GM11168 (cell line): Measurements from ENCODE around the gene ZNF534.
"Not testable (repeated sequence)": the region's sequence is repeated elsewhere in the genome, so short reads cannot be mapped to it uniquely, and the experiment has no call there.

Experiments used
- in situ Hi-C: fragments of 300-500 bp; cut with MboI; formaldehyde crosslinking; loops from one replicate; pipeline ENCODE4 v1.12.0; 2022; ENCODE audit warnings: low sequenced_read_pairs; ENCODE audit not compliant: unreplicated experiment

The ZNF534 gene

DNA sequence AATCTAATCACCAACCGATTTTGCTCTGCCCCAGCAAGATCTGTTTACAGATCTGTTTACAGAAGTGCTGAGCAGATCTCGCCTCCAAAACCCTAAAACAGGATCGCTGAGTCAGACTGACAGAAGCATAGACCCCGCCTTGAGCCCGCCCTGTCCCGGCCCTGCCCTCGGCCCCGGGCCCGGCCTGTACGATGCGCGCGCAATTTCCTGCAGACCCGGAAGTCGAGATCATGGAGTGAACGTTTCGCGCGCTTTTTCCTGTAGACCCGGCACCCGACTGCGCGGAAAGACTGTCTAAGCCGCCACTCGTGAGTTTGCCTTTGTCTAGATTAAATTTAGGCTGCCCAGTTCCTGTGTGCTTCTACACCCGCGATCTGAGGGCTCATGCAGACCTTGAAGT is at the start of gene ZNF534:
ZNF534 (plus strand) TSS at position 212 of the 400 bp plus-strand sequence. CDS start 2,327 bp downstream, outside the sequence.
- in situ Hi-C loops = no loop called here

- in situ Hi-C loops = no loop called here
Measured at GRCh38 chr19:52391135-52391534, 37.8 kb upstream of the ZNF534 start.

GRCh38 chr19:52397310-52398080 is 31.5 kb upstream of the ZNF534 start, which contains the start of gene ZNF528:
ZNF528 (plus strand) TSS chr19:52397849; CDS start chr19:52402014, 4,165 bp downstream.
- in situ Hi-C loops = no loop called here

GRCh38 chr19:52398081-52398441 is 30.9 kb upstream of the ZNF534 start:
- in situ Hi-C loops = no loop called here

DNA sequence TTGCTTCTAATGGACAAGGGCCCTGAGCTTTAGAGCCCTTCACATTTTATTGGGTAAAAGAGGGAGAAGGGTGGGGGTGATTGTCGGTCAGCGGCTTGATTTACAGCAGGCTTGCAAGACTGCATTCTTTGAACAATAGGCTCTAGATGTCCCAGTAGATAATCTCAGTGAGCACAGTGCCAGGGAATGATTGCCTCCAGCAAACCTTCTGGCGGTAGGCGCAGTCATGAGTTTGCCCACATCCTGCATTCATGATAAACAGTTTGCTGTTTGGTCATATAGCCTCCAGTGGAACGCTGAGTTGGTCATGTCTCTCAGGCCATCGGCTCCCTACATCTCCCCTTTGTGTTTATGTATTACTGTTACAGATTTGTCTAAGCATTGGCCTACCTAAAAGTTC is 18.7 kb upstream of the ZNF534 start:
- in situ Hi-C loops = no loop called here

GRCh38 chr19:52415711-52416110 is 13.2 kb upstream of the ZNF534 start:
- in situ Hi-C loops = no loop called here

DNA sequence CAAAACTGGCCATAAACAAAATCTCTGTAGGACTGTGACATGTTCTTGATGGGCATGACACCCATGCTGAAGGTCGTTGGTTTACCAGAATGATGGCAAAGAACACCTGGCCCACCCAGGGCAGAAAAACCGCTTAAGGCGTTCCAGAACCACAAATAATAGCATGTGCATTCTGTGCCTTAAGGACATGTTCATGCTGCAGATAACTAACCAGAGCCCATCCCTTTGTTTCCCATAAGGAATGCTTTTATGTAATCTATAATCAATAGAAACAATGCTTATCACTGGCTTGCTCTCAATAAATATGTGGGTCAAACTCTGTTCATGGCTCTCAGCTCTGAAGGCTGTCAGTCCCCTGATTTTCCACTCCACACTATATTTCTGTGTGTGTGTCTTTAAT is 13.2 kb downstream of the ZNF534 start:
- in situ Hi-C loops = no loop called here

GRCh38 chr19:52444506-52444905 is 15.6 kb downstream of the ZNF534 start:
- in situ Hi-C loops = no loop called here

GRCh38 chr19:52451241-52451640 is 22.3 kb downstream of the ZNF534 start:
- in situ Hi-C loops = no loop called here

DNA sequence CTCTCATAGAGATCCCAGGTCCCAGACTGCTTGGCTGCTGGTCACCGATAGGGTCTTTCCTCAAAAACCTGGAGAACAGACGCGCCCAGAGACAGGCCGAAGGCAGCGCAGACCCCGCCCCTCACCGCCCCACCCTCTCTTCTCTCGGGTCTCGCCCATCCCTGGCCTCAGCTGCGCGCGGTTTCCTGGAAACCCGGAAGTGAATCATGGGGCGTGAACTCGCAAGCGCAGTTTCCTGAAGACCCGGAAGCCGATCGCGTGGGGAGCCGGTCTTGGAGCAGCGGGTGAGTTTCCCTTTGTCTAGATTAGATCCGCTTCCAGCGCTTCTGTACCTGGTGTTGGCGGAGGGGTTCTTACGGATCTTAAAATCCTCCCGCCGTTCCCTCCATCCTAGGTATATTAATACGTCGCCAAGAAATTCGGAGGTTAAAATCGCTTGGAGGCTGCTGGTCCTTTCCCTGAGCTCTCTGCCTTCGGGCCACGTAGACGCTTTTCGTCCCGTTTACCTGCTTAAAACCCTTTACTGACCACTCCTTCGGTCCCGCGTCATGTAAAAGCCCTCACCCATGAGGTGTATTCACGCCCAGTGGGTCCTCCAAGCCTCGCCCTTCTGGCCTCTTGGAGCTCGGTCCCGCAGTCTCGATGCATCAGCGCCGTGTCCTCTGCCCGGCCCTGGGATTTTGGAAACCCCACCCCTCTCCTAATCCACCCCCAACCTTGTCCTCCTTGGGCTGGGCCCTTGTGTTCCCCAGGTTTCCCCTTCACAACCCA is 24.6 kb downstream of the ZNF534 start, which contains the start of gene ZNF578:
ZNF578 (plus strand) TSS at position 230 of the 771 bp plus-strand sequence. CDS start 48,293 bp downstream, outside the sequence.
- in situ Hi-C loops = no loop called here

- in situ Hi-C loops = no loop called here
Measured at GRCh38 chr19:52464798-52465470, 36.0 kb downstream of the ZNF534 start.

DNA sequence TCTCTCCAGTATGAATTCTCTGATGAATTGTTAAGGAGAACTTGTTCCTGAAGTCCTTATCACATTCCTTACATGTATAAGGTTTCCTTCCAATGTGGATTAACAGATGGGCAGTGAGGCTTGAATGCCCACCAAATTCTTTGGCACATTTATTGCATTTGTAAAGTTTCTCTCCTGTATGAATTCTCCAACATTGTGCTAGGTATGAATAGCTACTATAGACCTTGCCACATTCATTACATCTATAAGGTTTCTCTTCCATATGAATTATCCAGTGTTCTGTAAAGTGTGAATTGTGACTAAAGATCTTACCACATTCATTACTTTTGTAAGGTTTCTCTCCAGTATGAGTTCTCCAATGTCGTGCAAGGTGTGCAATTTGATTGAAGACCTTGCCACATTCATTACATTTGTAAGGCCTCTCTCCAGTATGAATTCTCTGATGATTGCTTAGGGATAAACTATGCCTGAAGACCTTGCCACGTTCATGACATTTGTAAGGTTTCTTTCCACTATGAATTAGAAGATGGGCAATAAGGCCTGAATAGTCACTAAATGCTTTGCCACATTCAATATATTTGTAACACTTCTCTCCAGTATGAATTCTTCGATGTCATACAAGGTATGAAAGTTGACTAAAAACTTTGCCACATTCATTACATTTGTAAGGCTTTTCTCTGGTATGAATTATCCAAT is 44.9 kb downstream of the ZNF534 start:
- in situ Hi-C loops = no loop called here

- in situ Hi-C loops = no loop called here
Measured at GRCh38 chr19:52474351-52475127, 45.6 kb downstream of the ZNF534 start.

DNA sequence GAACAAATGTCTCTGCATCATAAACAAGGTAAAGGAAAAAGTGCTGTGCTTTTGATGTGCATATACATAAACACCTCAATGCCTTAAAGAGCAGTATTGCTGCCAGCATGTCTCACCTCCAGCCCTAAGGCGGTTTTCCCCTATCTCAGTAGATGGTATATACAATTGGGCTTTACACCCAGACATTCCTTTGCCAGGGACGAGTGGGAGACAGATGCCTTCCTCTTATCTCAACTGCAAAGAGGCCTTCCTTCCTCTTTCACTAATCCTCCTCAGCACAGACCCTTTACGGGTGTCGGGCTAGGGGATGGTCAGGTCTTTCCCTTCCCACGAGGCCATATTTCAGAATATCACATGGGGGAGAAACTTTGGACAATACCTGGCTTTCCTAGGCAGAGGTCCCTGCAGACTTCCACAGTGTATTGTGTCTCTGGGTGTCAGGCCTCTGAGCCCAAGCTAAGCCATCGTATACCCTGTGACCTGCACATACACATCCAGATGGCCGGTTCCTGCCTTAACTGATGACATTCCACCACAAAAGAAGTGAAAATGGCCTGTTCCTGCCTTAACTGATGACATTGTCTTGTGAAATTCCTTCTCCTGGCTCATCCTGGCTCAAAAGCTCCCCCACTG is 55.3 kb downstream of the ZNF534 start:
- in situ Hi-C loops = not testable (repeated sequence)

- in situ Hi-C loops = not testable (repeated sequence)
Measured at GRCh38 chr19:52485064-52485463, 56.1 kb downstream of the ZNF534 start.

DNA sequence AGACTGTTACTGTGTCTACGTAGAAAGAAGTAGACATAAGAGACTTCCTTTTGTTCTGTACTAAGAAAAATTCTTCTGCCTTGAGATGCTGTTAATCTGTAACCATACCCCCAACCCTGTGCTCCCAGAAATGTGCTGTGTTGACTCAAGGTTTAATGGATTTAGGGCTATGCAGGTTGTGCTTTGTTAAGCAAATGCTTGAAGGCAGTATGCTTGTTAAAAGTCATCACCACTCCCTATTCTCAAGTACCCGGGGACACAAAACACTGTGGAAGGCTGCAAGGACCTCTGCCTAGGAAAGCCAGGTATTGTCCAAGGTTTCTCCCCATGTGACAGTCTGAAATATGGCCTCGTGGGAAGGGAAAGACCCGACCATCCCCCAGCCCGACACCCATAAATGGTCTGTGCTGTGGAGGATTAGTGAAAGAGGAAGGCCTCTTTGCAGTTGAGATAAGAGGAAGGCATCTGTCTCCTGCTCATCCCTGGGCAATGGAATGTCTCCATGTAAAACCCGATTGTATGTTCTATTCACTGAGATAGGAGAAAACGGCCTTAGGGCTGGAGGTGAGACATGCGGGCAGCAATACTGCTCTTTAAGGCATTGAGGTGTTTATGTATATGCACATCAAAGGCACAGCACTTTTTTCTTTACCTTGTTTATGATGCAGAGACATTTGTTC is 56.8 kb downstream of the ZNF534 start:
- in situ Hi-C loops = not testable (repeated sequence)

- in situ Hi-C loops = no loop called here
Measured at GRCh38 chr19:52492201-52492993, 63.4 kb downstream of the ZNF534 start.
